Nucleus accumbens (tissue), 56 donors: ENCODE measurements around the gene HCAR1.
A peak's percentile ranks its signal among the peaks of the same experiment; 100 is the strongest.
"Not testable (repeated sequence)": the region's sequence is repeated elsewhere in the genome, so short reads cannot be mapped to it uniquely, and the experiment has no call there.

Source experiments
- DNase-seq, 56 donors: peaks; one replicate each; lab custom pipeline; 2025; lab: John Stamatoyannopoulos, UW

The HCAR1 gene

GRCh38 chr12:122724641-122725243 is 5.9 kb downstream of the HCAR1 start:
- DNase-seq, result no peak

GRCh38 chr12:122722387-122722786 is 8.3 kb downstream of the HCAR1 start:
- no peak for DNase-seq

DNA sequence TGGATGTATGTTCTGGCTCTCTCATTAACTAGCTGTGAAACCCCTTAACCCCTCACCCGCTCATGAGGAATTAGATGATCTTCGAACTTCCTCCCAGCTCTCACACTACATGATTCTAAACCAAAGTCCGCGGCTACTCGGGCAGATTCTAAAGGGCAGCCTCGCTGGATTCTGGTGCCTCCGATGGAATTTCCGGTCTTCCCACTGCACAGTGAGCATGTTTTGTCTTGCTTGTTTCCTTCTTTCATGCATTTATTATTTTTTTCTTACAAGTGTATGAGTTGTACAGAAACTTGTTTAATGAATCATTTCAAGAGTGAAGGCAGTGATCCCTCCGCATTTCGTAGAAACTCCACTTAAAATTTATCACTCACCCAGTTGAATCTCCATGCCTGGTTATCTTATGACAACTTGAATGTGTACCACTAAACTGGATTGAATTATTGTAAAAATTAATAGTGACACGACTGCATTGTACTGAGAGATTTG is 9.5 kb downstream of the HCAR1 start:
- DNase-seq, result no peak

GRCh38 chr12:122716658-122717057 is 14.0 kb downstream of the HCAR1 start, which contains the start of gene HCAR3:
TSS of gene HCAR3 (minus strand) at chr12:122716811. CDS start at chr12:122716737, 74 bp downstream.
- not testable (repeated sequence) for DNase-seq

DNA sequence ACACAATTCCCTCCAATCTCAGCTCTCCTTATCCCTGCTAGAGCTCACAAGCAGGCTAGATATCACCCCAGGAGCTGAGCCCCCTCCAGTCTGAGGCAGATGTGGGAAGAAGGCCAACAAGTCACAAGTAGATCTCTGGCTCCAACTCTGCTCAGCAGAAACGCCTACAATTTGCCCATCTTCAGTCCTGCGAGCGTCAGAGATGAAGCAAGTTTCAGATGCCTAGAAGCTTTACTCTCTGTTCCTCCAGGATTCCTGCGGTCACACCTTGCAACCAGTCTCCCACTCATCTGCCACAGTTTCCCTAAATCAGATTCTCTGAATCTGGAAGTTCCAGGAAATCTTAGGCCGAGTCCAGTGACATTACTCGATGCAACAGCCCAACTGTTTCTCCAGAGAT is 15.4 kb downstream of the HCAR1 start:
- not testable (repeated sequence) for DNase-seq

- not testable (repeated sequence) for DNase-seq
Observed at GRCh38 chr12:122713491-122714188, 17.0 kb downstream of the HCAR1 start.

GRCh38 chr12:122711266-122711665 is 19.4 kb downstream of the HCAR1 start:
- not testable (repeated sequence) for DNase-seq

DNA sequence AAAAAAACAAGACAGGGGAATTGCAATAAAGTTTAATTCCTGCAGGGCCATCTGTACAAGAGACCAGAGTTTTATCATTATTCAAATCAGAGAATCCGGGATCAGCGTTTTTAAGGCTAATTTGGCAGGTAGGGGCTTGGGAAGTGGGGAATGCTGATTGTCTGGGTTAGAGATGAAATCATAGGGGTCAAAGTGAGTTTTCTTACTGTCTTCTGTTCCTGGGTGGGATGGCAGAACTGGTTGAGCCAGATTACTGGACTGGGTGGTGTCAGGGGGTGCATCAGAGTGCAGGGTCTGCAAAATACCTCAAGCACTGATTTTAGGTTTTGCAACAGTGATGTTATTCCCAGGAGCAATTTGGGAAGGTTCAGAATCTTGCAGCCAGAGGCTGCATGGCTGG is 20.3 kb downstream of the HCAR1 start:
- DNase-seq, result not testable (repeated sequence)

GRCh38 chr12:122709287-122709686 is 21.4 kb downstream of the HCAR1 start:
- not testable (repeated sequence) for DNase-seq

DNA sequence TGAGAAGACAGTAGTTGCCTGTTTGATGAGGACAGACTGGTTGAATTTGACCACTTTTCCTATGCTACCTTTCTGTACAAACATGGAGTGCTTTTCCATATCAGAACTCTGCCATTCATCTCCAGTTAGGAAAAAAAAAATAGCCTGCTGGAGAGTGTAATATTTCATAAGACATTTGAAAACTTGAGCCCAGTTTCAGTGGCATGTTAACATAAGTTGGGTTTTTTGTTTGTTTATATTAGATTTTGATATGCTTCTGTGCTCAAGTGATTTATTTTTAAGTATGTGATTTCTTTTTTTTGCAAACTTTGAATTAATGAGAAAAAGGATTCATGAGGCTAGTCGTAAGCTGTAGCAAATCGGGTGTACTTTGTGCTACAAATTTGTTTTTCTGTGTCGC is 26.8 kb downstream of the HCAR1 start:
- not testable (repeated sequence) for DNase-seq

DNA sequence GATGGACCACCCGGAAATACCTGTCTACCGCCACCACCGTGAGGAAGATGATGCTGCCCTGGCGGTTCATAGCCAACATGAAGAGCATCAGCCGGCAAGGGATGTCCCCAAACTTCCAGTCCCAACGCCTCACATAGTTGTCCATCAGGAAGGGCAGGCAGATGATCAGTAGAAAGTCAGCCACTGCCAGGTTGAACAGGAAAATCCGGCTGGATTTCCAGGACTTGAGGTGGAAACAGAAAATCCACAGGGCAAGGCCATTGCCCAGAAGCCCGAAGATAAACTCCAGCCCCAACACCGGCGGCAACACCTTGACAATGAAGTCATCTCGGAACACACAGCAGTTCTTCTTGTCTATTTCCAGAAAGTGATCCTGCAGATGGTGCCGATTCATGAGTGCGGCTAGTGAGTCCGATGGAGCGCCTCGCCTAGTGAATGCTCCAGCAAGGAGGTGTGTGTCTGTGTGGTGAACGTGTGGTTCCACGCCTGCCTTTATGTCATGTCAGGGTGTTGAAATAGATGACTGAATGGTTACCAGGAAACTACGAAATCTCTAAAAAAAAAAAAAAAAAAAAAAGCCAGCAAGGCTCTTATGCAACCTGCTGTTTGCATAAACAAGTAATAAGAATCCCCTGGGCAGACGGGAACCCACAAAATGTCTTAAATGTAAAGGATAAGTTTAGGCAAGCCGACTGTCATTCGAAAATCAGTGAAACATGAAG is 27.6 kb downstream of the HCAR1 start, which contains the start of gene HCAR2:
Gene HCAR2 (minus strand): TSS at position 468 of the 722 bp plus-strand sequence. CDS start 74 bp downstream, at position 394.
- peak in 1 of 56 donors; percentile 0 for DNase-seq

DNA sequence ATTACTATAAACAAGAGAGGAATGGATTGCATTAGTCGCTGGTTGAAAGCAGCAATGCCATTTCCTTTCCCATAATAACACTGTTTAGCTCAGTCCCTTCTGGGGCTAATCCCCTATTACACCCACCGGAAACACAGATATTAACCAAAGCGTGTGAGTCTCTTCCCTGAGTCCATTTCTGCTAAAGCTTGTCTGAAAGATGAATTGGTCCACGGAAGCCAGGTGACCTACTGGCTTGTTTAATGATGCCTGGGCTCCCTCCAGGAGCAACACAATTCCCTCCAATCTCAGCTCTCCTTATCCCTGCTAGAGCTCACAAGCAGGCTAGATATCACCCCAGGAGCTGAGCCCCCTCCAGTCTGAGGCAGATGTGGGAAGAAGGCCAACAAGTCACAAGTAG is 29.2 kb downstream of the HCAR1 start:
- not testable (repeated sequence) for DNase-seq

DNA sequence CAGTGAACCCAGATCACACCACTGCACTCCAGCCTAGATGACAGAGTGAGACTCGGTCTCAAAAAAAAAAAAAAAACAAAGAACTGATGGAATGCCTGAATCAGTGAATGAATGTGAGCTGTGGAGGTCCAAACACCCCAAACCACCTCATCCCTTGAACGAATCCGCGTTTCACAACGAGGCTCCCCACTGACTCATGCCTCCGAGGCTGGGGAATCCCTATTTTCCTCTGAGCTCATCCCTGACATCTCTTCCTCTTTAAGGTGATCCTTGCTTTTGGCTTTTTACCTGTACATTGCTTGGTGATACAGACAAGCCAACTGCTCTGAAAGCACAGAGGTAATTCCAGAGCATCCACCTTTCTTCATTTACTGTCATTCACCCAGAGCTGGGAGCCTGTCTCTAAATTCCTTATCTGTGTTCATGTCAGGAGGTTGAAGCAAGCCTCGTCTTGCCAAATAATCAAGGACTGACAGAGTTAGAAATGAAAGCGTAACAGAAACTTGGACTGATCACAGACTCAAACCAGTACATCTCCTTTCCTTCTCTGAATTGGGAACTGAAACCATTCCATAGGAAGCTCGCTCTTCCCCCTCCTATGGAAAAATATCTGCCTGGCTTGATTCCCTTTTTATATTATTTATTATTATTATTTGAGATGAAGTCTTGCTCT is 30.5 kb downstream of the HCAR1 start:
- not testable (repeated sequence) for DNase-seq

DNA sequence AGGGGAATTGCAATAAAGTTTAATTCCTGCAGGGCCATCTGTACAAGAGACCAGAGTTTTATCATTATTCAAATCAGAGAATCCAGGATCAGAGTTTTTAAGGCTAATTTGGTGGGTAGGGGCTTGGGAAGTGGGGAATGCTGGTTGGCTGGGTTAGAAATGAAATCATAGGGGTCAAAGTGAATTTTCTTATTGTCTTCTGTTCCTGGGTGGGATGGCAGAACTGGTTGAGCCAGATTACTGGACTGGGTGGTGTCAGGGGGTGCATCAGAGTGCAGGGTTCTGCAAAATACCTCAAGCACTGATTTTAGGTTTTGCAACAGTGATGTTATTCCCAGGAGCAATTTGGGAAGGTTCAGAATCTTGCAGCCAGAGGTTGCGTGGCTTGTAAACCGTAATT is 33.7 kb downstream of the HCAR1 start:
- not testable (repeated sequence) for DNase-seq

- DNase-seq, result no peak
Observed at GRCh38 chr12:122691566-122691965, 39.1 kb downstream of the HCAR1 start.

DNA sequence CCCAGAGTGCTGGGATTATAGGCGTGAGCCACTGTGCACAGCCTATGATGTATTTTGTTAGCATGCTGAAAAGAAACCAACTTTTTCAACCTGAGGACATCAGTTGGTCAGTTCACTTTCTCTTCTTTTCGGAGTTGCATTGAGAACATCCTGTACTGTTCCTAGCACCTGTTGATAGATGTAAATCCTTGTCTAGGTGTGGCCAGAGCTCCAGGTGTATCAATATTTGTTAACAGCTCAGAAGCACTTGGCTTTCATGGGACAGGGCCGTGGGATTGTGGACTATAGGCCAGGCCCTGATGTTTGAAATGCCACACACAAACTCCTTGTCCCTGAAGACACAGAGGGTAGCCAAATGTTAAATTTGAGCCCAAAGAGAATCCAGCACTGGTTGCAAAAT is 42.4 kb downstream of the HCAR1 start:
- DNase-seq, result no peak

DNA sequence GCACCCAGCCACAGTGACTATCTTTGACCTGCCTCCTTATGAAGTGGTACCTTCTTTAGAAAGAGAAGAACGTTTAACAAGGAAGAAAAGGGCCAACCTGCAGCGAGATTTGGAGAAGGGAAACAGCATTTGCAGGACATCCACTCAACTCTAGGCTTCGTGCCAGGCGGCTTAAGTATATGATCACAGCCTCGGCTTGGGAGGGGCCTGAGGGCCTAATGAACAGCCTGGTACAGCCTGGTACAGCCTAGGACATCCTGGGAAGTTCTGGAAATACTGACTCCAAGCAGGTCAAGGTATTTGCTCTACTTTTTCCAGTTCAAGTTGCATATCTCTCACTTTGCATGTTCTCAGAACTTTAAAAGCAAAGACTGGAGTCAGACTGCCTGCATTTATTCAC is 43.6 kb downstream of the HCAR1 start:
- no peak for DNase-seq

GRCh38 chr12:122686538-122686937 is 44.1 kb downstream of the HCAR1 start:
- DNase-seq, result no peak

DNA sequence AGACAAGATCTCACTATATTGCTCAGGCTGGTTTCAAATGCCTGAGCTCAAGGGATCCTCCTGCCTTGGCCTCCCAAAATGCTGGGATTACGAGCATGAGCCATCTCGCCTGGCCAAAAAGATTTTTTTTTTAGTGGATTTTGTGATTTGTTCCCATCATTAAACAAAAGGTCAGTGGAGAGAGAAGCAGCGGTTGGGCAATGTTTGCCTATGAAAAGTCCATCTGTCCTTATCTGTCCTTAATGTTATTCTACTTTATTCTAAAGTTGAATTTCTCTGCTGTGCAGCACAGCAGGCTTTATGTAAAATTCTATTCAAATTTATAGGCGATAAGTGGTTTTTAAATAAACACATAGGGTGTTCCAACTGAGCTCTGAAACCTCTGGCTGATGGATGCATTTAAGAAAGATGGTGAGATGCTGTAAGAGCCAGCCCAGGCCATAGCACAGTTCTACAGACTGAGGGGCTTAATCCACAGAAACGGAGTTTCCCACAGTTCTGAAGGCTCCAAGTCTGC is 46.3 kb downstream of the HCAR1 start:
- no peak for DNase-seq

DNA sequence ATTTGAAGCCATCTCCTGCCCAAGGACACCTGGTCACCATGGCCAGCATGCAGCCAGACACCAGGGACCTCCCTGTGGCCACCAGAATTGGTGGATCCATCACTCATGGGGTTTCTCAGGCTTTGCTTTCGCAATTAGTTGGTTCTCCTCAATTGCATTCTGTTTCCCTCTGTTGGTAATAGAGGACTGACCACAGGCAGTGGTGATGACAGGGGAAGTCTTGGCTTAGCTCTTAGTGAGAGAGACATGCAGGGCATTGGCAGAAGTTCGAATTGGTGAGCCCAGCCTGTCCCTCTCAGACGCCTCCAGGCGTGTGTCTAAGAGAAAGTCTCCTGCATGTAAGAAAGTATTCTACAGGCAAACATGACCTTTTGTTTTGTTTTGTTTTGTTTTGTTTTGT is 48.8 kb downstream of the HCAR1 start:
- DNase-seq, result peak in 3 of 56 donors; percentile 2 to 4 (median 3)
